Thymus (tissue), 11 donors: ENCODE data around the gene ACACA. TPM values are rescaled to one million over a fixed set of nuclear protein-coding genes. Genes with fewer than 3 reads are reported as not detected.

Experiments used
- DNase-seq, 9 donors: peaks; one replicate each; pipeline ENCODE4 v3.0.0-alpha.2; 2013; ENCODE audit warnings: low spot score in 9 of 9, low read depth in 6 of 9, missing footprints in 1 of 9
- H3K27ac ChIP-seq, 2 donors: one replicate each; pipeline ENCODE4 v1.5.1; 2013; ENCODE audit warnings: control low read depth in 1 of 2, low read depth in 1 of 2, low read length in 1 of 2, mild to moderate bottlenecking in 1 of 2, moderate library complexity in 1 of 2
- H3K27me3 ChIP-seq, 2 donors: one replicate each; pipeline ENCODE4 v1.5.1; 2013; ENCODE audit warnings: low read length in 1 of 2; ENCODE audit not compliant: control insufficient read depth in 2 of 2, insufficient read depth in 1 of 2
- H3K36me3 ChIP-seq, 2 donors: one replicate each; pipeline ENCODE4 v1.5.1; 2013; ENCODE audit warnings: low read length in 1 of 2, mild to moderate bottlenecking in 1 of 2, moderate library complexity in 1 of 2; ENCODE audit not compliant: control insufficient read depth in 2 of 2, insufficient read depth in 2 of 2
- H3K4me1 ChIP-seq, 2 donors: one replicate each; pipeline ENCODE4 v1.5.1; 2013; ENCODE audit warnings: low read length in 2 of 2; ENCODE audit not compliant: control insufficient read depth in 2 of 2, insufficient read depth in 2 of 2
- H3K4me3 ChIP-seq, 2 donors: one replicate each; pipeline ENCODE4 v1.5.1; 2013; ENCODE audit warnings: low read length in 2 of 2, control low read depth in 1 of 2, mild to moderate bottlenecking in 1 of 2
- H3K9me3 ChIP-seq, 2 donors: one replicate each; pipeline ENCODE4 v1.5.1; 2013; ENCODE audit warnings: low read length in 1 of 2, mild to moderate bottlenecking in 1 of 2; ENCODE audit not compliant: control insufficient read depth in 2 of 2, insufficient read depth in 1 of 2
- WGBS: extraction: QIAGEN DNeasy Blood & Tissue Kit; methylation state at CpG from one replicate; pipeline ENCODE4 v1.1.7; 2013; 5-methylcytosine and 5-hydroxymethylcytosine counted together
- polyA plus RNA-seq: library from polyadenylated mRNA; stranded (reverse); fragments of 200-250 nt; gene quantifications from one replicate; pipeline ENCODE4 v1.2.3, GENCODE V29; 2013
- total RNA-seq: library from RNA; stranded (reverse); fragments of 120-200 nt; gene quantifications from one replicate; pipeline ENCODE4 v1.2.4, GENCODE V29; 2013
- donor health status: healthy.

Gene ACACA
- total and polyA plus RNA-seq, 2 donors, result 8.7 to 12.9 TPM

GRCh38 chr17:37293770-37294169 lies 112.9 kb downstream of the ACACA start:
- H3K36me3 ChIP-seq, result no peaks in the 10 kb centered on the region
- H3K27me3 ChIP-seq, result no peaks in the 10 kb centered on the region
- no peak overlapping the region for H3K27ac ChIP-seq
- H3K4me3 ChIP-seq, result no peak overlapping the region
- H3K9me3 ChIP-seq, result no peaks in the 10 kb centered on the region
- DNase-seq, result no peak
- WGBS, result over 99% methylated on average over 5 of the region's 5 CpGs
- H3K4me1 ChIP-seq, result no peaks in the 10 kb centered on the region

GRCh38 chr17:37292429-37293139 lies 114.1 kb downstream of the ACACA start:
- DNase-seq, result no peak
- no peak overlapping the region for H3K27ac ChIP-seq
- WGBS, result 66% methylated on average over 9 of the region's 9 CpGs
- no peaks in the 10 kb centered on the region for H3K4me1 ChIP-seq
- H3K9me3 ChIP-seq, result no peaks in the 10 kb centered on the region
- H3K36me3 ChIP-seq, result no peaks in the 10 kb centered on the region
- no peak overlapping the region for H3K4me3 ChIP-seq
- H3K27me3 ChIP-seq, result no peaks in the 10 kb centered on the region

DNA sequence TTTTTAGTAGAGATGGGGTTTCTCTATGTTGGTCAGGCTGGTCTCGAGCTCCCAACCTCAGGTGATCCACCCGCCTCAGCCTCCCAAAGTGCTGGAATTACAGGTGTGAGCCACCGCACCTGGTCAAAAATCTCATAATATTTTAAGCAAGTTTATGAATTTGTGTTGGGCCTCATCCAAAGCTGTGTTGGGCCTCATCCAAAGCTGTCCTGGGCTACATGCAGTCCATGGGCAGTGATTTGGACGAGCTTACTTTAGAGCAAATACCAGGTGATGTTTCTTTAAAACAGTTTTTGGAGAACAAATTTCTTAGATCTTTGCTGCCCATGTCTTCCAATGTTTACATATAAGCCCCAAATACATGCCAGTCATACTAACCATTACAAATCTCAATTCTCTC lies 115.3 kb downstream of the ACACA start:
- DNase-seq, result no peak
- 99% methylated on average over 4 of the region's 4 CpGs for WGBS

GRCh38 chr17:37286430-37286829 lies 120.2 kb downstream of the ACACA start:
- no peak overlapping the region for H3K27ac ChIP-seq
- no peak overlapping the region for H3K4me3 ChIP-seq
- no peaks in the 10 kb centered on the region for H3K9me3 ChIP-seq
- no peak for DNase-seq
- H3K27me3 ChIP-seq, result no peaks in the 10 kb centered on the region
- 98% methylated on average over 1 of the region's 1 CpG for WGBS
- H3K36me3 ChIP-seq, result peaks cover 0 to 5% of the 10 kb centered on the region in 2 donors
- no peaks in the 10 kb centered on the region for H3K4me1 ChIP-seq

More for the DNA sequence above, 115.3 kb downstream of the ACACA start:
- no peaks in the 10 kb centered on the region for H3K27me3 ChIP-seq
- H3K27ac ChIP-seq, result no peak overlapping the region
- H3K9me3 ChIP-seq, result no peaks in the 10 kb centered on the region
- no peak overlapping the region for H3K4me3 ChIP-seq
- no peaks in the 10 kb centered on the region for H3K36me3 ChIP-seq
- no peaks in the 10 kb centered on the region for H3K4me1 ChIP-seq

DNA sequence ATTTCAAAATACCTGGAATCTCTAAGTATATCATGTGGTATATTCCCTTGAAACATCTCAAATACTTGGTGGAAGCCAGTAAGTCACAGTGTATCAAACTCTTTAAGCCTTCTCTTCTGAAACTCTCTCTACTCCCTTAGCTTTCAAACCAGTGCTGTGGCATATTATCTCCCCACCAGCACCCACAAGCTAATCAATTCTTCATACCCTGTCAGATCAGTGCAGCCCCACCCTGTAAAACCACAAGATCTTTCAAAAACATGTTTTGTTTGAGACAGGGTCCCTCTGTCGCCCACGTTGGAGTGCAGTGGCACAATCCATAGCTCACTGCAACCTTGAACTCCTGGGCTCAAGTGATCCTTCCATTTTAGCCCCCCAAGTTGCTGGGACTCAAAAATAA lies 122.4 kb downstream of the ACACA start:
- DNase-seq, result no peak
- no peaks in the 10 kb centered on the region for H3K4me1 ChIP-seq
- WGBS, result 93% methylated on average over 2 of the region's 2 CpGs
- no peak overlapping the region for H3K27ac ChIP-seq
- no peaks in the 10 kb centered on the region for H3K9me3 ChIP-seq
- no peak overlapping the region for H3K4me3 ChIP-seq
- no peaks in the 10 kb centered on the region for H3K27me3 ChIP-seq
- peaks cover 0 to 8% of the 10 kb centered on the region in 2 donors for H3K36me3 ChIP-seq

- H3K27me3 ChIP-seq, result no peaks in the 10 kb centered on the region
- no peaks in the 10 kb centered on the region for H3K4me1 ChIP-seq
- H3K9me3 ChIP-seq, result no peaks in the 10 kb centered on the region
- H3K27ac ChIP-seq, result no peak overlapping the region
- no peak for DNase-seq
- peaks cover 0 to 8% of the 10 kb centered on the region in 2 donors for H3K36me3 ChIP-seq
- H3K4me3 ChIP-seq, result no peak overlapping the region
These were observed 123.1 kb downstream of the ACACA start for GRCh38 chr17:37283414-37283961.

GRCh38 chr17:37280841-37281240 lies 125.8 kb downstream of the ACACA start:
- H3K4me1 ChIP-seq, result no peaks in the 10 kb centered on the region
- no peak overlapping the region for H3K4me3 ChIP-seq
- no peak for DNase-seq
- no peaks in the 10 kb centered on the region for H3K9me3 ChIP-seq
- WGBS, result 98% methylated on average over 6 of the region's 6 CpGs
- no peaks in the 10 kb centered on the region for H3K27me3 ChIP-seq
- H3K36me3 ChIP-seq, result peaks cover 0 to 8% of the 10 kb centered on the region in 2 donors
- no peak overlapping the region for H3K27ac ChIP-seq

- Histone ChIP-seq H3K4me3 (no peak overlapping the region), H3K4me1 (peaks cover 0 to 3% of the 10 kb centered on the region in 2 donors), H3K27ac (no peak overlapping the region), H3K36me3 (peaks cover 0 to 8% of the 10 kb centered on the region in 2 donors), H3K9me3 (no peaks in the 10 kb centered on the region), H3K27me3 (no peaks in the 10 kb centered on the region)
- no peak for DNase-seq
- 91% methylated on average over 2 of the region's 2 CpGs for WGBS
These were observed 128.3 kb downstream of the ACACA start for GRCh38 chr17:37278247-37278894.

DNA sequence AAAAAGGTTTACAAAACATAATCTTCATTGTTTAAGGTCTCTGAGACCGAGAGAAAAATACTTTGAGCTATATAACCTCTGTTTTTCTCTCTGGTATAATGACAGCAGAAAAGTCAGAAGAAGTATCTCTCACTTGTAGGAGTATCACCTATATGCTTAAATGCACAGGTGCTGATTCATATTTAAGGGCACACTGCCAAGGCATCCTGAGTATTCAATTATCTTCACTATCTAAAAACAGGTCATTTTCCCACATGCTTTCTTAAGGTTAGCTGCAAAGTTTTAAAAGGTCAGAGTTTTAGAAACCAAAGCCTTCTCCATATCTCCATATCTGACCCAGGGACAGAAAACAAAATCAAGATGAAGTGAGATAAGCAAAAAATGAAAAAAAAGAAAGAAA lies 130.2 kb downstream of the ACACA start:
- H3K36me3 ChIP-seq, result peaks cover 0 to 4% of the 10 kb centered on the region in 2 donors
- H3K27me3 ChIP-seq, result no peaks in the 10 kb centered on the region
- DNase-seq, result no peak
- H3K27ac ChIP-seq, result no peak overlapping the region
- WGBS, result 0% methylated on average over 1 of the region's 1 CpG
- peaks cover 0 to 4% of the 10 kb centered on the region in 2 donors for H3K4me1 ChIP-seq
- H3K4me3 ChIP-seq, result no peak overlapping the region
- H3K9me3 ChIP-seq, result no peaks in the 10 kb centered on the region
